Gastroesophageal sphincter (tissue), 3 donors: ENCODE measurements around the gene PIAS1.

ENCODE experiments used
- CTCF ChIP-seq, 4 experiments: fragments of 200-600 bp in 2 of 4; fragments of 450-650 bp in 2 of 4; sonication (generic) in 1 of 4; IDR thresholded peaks; one replicate each; pipeline ENCODE4 v1.5.1; 2017 to 2019; ENCODE audit warnings: antibody characterized with exemption in 4 of 4, mild to moderate bottlenecking in 2 of 4, moderate library complexity in 2 of 4
- POLR2AphosphoS5 ChIP-seq: sonication (generic); formaldehyde crosslinking; IDR thresholded peaks from one replicate; pipeline ENCODE4 v1.6.1; 2017; ENCODE audit warnings: antibody characterized with exemption

DNA sequence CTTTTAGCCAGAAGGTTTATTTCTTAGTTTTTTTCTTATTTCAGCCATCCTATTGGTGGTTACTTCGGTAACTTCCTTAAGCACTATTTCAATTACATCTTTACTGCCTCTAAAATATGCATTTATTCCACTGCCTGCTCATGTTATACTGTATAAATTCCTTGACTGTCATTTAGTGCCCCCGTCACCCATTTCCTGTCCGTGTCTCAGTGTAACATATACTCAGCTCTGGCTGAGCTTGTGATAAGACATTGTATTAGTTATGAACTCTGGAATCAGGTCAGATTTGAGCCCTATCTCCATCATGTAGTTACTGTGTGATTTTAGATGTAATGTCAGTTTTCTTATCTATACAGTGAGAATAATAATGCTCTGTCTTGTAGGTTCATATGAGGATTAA lies 24.2 kb downstream of the PIAS1 start:
- TF ChIP-seq CTCF (IDR thresholded peaks at IDR 0.05) (no peak), POLR2AphosphoS5 (no peak)
